ENCODE results near the gene PLEKHA4. TPM values are rescaled to one million over a fixed set of nuclear protein-coding genes. Genes with fewer than 3 reads are reported as not detected.
"Not testable (repeated sequence)": the region's sequence is repeated elsewhere in the genome, so short reads cannot be mapped to it uniquely, and the experiment has no call there.

The PLEKHA4 gene
- total RNA-seq, 4 donors from 2014 or later: 2.8 to 38.8 (median 5.9) TPM

DNA sequence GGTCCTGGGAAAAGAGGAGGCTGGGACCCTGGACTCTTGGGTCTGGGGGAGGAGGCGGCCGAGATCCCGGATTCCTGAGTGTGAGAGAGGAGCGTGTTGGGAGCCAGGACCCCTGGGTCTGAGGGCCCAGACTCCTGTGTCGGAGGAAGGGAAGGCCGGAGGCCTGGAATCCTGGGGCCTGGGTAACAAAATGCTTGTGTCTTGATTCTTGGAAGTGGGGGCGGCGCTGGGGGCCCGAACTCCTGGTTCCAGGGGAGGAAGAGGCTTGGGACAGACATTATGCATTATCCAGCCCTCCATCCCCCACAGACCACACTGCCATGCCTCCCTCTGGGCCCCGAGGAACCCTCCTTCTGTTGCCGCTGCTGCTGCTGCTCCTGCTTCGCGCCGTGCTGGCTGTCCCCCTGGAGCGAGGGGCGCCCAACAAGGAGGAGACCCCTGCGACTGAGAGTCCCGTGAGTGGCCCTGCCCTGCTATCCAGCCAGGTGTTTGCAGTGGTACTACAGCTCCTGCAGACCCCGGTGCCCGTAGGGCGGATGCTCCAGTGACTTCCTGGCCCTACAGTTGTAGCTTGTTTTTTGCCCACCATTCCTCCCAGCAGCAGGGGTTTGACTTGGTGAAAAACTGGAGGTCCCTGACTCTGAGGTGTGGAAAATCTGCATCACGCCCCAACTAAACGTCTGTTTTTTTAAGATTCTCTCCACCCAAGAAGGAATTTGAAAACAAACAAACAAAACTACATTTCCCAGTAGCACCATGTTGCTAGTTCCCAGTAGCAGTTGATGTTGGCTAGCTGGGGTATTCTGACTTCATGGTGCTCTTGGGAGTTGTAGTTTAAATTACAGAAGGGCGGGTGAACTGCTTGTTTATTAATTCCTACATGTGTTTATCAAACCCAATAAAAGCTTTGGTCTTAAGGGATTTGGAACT lies 32.3 kb upstream of the PLEKHA4 start:
- Histone ChIP-seq H3K27ac (peak overlapping the region; percentile 79 to 88 (median 84)), H3K4me3 (peak overlapping the region; percentile 55 to 94 (median 76)), H3K27me3 (no peaks in the 10 kb centered on the region), H3K4me1 (peaks cover 0 to 20% (median 0%) of the 10 kb centered on the region in 4 donors), H3K9me3 (no peaks in the 10 kb centered on the region), H3K36me3 (peaks cover 0 to 18% (median 0%) of the 10 kb centered on the region in 3 donors)
- TF ChIP-seq POLR2A (IDR thresholded peaks at IDR 0.05) (no peak), CTCF (IDR thresholded peaks at IDR 0.05) (no peak)
- DNase-seq: peak in 1 of 3 donors; percentile 53

DNA sequence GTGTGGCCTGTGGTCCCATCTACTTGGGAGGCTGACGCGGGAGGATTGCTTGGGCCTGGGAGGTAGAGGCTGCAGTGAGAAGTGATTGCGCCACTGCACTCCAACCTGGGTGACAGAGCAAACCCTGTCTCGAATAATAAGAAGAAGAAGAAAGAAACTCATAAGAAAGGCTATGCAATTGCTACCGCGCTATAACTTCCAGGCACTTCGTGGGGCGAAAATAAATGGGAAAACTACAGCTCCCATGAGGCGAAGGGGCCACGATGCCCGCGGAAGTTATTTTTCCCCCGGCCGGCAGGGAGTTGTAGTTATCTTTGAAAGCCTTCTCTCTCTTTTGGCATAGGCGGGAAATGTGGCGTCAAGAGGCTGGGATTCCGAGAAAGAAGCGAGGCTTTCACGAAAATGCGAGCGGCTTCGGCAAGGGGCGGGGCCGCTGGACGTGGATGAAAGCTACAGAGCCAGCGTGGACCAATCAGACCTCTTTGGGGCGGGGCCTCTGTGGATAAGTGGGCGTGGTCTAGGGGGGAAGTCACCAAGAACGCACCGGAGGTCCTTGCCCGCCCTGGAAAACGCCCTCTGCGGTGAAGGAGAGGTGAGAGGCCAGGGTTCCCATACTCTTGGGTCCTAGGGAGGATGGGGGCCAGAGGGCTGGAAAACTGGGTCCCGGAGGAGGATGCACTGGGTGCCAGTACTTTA lies 31.5 kb upstream of the PLEKHA4 start, which contains the start of gene NUCB1:
Gene NUCB1 (plus strand): TSS at position 532 of the 696 bp plus-strand sequence. CDS start 485 bp downstream, outside the sequence.
- peak; percentile 99 to 100 (median 99) for DNase-seq
- Histone ChIP-seq H3K27ac (peak within 1 kb of the TSS; percentile 79 to 88 (median 84)), H3K27me3 (no peaks in the 10 kb centered on the region), H3K9me3 (no peaks in the 10 kb centered on the region), H3K4me3 (peak within 1 kb of the TSS; percentile 55 to 94 (median 76)), H3K4me1 (peaks cover 0 to 20% (median 0%) of the 10 kb centered on the region in 4 donors), H3K36me3 (peaks cover 0 to 10% (median 0%) of the 10 kb centered on the region in 3 donors)
- peak in 3 of 6 experiments; percentile 39 to 44 (median 40) for TF ChIP-seq CTCF (IDR thresholded peaks at IDR 0.05)
- TF ChIP-seq POLR2A (IDR thresholded peaks at IDR 0.05): peak; percentile 77 to 95

GRCh38 chr19:48899386-48899749 lies 31.0 kb upstream of the PLEKHA4 start:
- H3K36me3 ChIP-seq, H3K9me3 ChIP-seq, DNase-seq, H3K27me3 ChIP-seq: not testable (repeated sequence)
- Histone ChIP-seq H3K4me3 (peak overlapping the region; percentile 55 to 94 (median 76)), H3K27ac (peak overlapping the region in 3 of 4 donors; percentile 79 to 88 (median 82)), H3K4me1 (peaks cover 0 to 20% (median 0%) of the 10 kb centered on the region in 4 donors)

- H3K9me3 ChIP-seq: no peaks in the 10 kb centered on the region
- TF ChIP-seq POLR2A (IDR thresholded peaks at IDR 0.05): no peak
- no peak for TF ChIP-seq CTCF (IDR thresholded peaks at IDR 0.05)
- no peaks in the 10 kb centered on the region for H3K27me3 ChIP-seq
- H3K27ac ChIP-seq: no peak overlapping the region
- peaks cover 0 to 20% (median 0%) of the 10 kb centered on the region in 4 donors for H3K4me1 ChIP-seq
- no peaks in the 10 kb centered on the region for H3K36me3 ChIP-seq
- no peak for DNase-seq
- no peak overlapping the region for H3K4me3 ChIP-seq
Measured at GRCh38 chr19:48897181-48897580, 28.8 kb upstream of the PLEKHA4 start.

- no peaks in the 10 kb centered on the region for H3K36me3 ChIP-seq
- DNase-seq: peak; percentile 34 to 64 (median 63)
- peak overlapping the region; percentile 8 to 45 (median 24) for H3K4me3 ChIP-seq
- H3K27ac ChIP-seq: peak overlapping the region in 3 of 4 donors; percentile 30 to 46 (median 32)
- H3K9me3 ChIP-seq: no peaks in the 10 kb centered on the region
- H3K27me3 ChIP-seq: no peaks in the 10 kb centered on the region
- peaks cover 0 to 11% (median 0%) of the 10 kb centered on the region in 4 donors for H3K4me1 ChIP-seq
- TF ChIP-seq CTCF (IDR thresholded peaks at IDR 0.05): no peak
- no peak for TF ChIP-seq POLR2A (IDR thresholded peaks at IDR 0.05)
Measured at GRCh38 chr19:48896191-48896720, 27.8 kb upstream of the PLEKHA4 start.
